NCI-H524 (cell line): ENCODE data around the gene UGT3A1.

Experiments
- DNase-seq, 2 experiments: peaks; one replicate each; lab custom pipeline; 2025; lab: John Stamatoyannopoulos, UW

The UGT3A1 gene

GRCh38 chr5:35908228-35908627 is 83.0 kb downstream of the UGT3A1 start:
- no peak for DNase-seq

- DNase-seq: no peak
Measured at GRCh38 chr5:35904443-35905132, 86.6 kb downstream of the UGT3A1 start.

GRCh38 chr5:35903631-35904203 is 87.5 kb downstream of the UGT3A1 start:
- DNase-seq: no peak

- DNase-seq: peak in 1 of 2 experiments; percentile 51
Measured at GRCh38 chr5:35902046-35902672, 89.0 kb downstream of the UGT3A1 start.
